Measurements from ENCODE around the gene PRKAR1B.

DNA sequence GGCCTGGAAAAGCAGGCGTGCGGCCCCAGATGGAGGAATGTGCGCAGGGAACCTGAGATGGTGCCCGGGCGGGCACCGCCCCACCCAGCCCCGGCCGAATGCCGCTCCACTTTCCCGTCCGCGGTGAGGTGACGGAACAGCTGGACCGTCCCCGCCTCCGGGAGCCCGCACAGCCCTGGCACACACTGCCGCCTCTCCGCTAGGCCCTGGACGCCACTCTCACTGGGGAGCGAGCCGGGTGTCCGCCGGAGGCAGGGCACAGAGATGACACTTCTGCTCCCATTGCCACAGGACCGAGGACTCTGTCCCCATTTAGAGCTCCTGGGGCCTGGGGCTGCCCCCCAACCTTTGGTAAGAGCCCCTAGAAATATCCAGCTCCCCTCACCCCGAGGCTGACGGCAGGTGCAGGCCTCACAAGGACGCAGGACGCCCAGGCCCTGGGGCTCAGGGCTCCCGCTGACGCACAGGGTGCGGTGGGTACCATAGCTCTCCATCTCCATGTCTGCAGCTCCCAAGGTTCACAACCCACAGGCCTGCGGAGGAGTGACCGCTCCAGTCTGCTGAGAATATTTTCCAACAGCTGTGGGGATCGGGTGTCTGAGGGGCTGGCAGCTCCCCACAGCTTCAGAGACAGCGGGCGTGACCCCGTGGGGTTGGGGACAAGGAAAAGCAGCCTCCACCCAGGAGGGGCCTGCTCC lies 155.2 kb downstream of the PRKAR1B start:
- TF ChIP-seq, protein P1, sequence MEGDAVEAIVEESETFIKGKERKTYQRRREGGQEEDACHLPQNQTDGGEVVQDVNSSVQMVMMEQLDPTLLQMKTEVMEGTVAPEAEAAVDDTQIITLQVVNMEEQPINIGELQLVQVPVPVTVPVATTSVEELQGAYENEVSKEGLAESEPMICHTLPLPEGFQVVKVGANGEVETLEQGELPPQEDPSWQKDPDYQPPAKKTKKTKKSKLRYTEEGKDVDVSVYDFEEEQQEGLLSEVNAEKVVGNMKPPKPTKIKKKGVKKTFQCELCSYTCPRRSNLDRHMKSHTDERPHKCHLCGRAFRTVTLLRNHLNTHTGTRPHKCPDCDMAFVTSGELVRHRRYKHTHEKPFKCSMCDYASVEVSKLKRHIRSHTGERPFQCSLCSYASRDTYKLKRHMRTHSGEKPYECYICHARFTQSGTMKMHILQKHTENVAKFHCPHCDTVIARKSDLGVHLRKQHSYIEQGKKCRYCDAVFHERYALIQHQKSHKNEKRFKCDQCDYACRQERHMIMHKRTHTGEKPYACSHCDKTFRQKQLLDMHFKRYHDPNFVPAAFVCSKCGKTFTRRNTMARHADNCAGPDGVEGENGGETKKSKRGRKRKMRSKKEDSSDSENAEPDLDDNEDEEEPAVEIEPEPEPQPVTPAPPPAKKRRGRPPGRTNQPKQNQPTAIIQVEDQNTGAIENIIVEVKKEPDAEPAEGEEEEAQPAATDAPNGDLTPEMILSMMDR (IDR thresholded peaks at IDR 0.05; ENCODE audit: insufficient read depth, low read depth, low read length) = no peak
- TF ChIP-seq EZH2 (IDR thresholded peaks at IDR 0.05; ENCODE audit: insufficient read depth, low read length) = no peak

Measured in astrocyte (in vitro differentiated cells and primary cell).